GM23338 (cell line): ENCODE results near the gene ZNRD2. TPM values are rescaled to one million over a fixed set of nuclear protein-coding genes. Genes with fewer than 3 reads are reported as not detected.

Experiments
- ATAC-seq: fragments of 200-7000 bp; cut with Tn5 transposase; 3 replicates; pipeline ENCODE4 v1.9.1; 2020
- DNase-seq: peaks from one replicate; pipeline ENCODE4 v3.0.0-alpha.2; 2015; ENCODE audit warnings: low spot score
- H2AFZ ChIP-seq: fragments of 200-600 bp; sonication (generic); 2 replicates; pipeline ENCODE4 v1.8.0; 2016; ENCODE audit warnings: antibody characterized with exemption, mild to moderate bottlenecking, moderate library complexity
- H3F3A ChIP-seq: fragments of 200-600 bp; sonication (generic); replicated peaks from 2 replicates; pipeline ENCODE4 v1.8.0; 2017; ENCODE audit warnings: antibody characterized with exemption, mixed run types, low read depth
- H3K27ac ChIP-seq: fragments of 200-600 bp; sonication (generic); 2 replicates; pipeline ENCODE4 v1.6.1; 2016; ENCODE audit warnings: low read depth
- H3K27me3 ChIP-seq: fragments of 200-600 bp; sonication (generic); 2 replicates; pipeline ENCODE4 v1.8.0; 2016; ENCODE audit warnings: mild to moderate bottlenecking, mixed run types, moderate library complexity; ENCODE audit not compliant: insufficient read depth
- H3K36me3 ChIP-seq: fragments of 200-600 bp; sonication (generic); 2 replicates; pipeline ENCODE4 v1.8.0; 2016; ENCODE audit warnings: mild to moderate bottlenecking; ENCODE audit not compliant: insufficient read depth
- H3K4me1 ChIP-seq: fragments of 200-600 bp; sonication (generic); 2 replicates; pipeline ENCODE4 v1.8.0; 2016; ENCODE audit warnings: mild to moderate bottlenecking, moderate library complexity; ENCODE audit not compliant: insufficient read depth
- H3K4me2 ChIP-seq: fragments of 200-600 bp; sonication (generic); 2 replicates; pipeline ENCODE4 v1.7.1; 2017; ENCODE audit warnings: mixed run types
- H3K4me3 ChIP-seq: fragments of 200-600 bp; sonication (generic); 2 replicates; pipeline ENCODE4 v1.6.1; 2016; ENCODE audit warnings: mixed run types
- H3K79me2 ChIP-seq: fragments of 200-600 bp; sonication (generic); replicated peaks from 2 replicates; pipeline ENCODE4 v1.8.0; 2017; ENCODE audit warnings: mild to moderate bottlenecking; ENCODE audit not compliant: insufficient read depth
- H3K9me2 ChIP-seq: fragments of 200-600 bp; sonication (generic); 2 replicates; pipeline ENCODE4 v1.8.0; 2017; ENCODE audit not compliant: insufficient read depth
- H4K20me1 ChIP-seq: fragments of 200-600 bp; sonication (generic); replicated peaks from 2 replicates; pipeline ENCODE4 v1.8.0; 2017; ENCODE audit warnings: mild to moderate bottlenecking; ENCODE audit not compliant: insufficient read depth
- H3K27ac Mint-ChIP-seq: 2 replicates; pipeline ENCODE4 v1.8.0; 2020; ENCODE audit warnings: inconsistent platforms, mild to moderate bottlenecking, moderate library complexity, mixed read lengths
- H3K27me3 Mint-ChIP-seq: 3 replicates; pipeline ENCODE4 v1.8.0; 2022; ENCODE audit warnings: low read depth, mild to moderate bottlenecking, moderate library complexity, mixed read lengths, inconsistent platforms; ENCODE audit not compliant: insufficient read depth, poor library complexity
- H3K36me3 Mint-ChIP-seq: 3 replicates; pipeline ENCODE4 v1.8.0; 2021; ENCODE audit warnings: low read depth, mild to moderate bottlenecking, inconsistent platforms, moderate library complexity, mixed read lengths
- H3K4me1 Mint-ChIP-seq: 3 replicates; pipeline ENCODE4 v1.8.0; 2020; ENCODE audit warnings: mild to moderate bottlenecking, inconsistent platforms, mixed read lengths
- H3K4me3 Mint-ChIP-seq: 3 replicates; pipeline ENCODE4 v1.8.0; 2021; ENCODE audit warnings: moderate library complexity, mild to moderate bottlenecking, inconsistent platforms, mixed read lengths
- H3K9me3 Mint-ChIP-seq: 3 replicates; pipeline ENCODE4 v1.8.0; 2020; ENCODE audit warnings: moderate library complexity, mild to moderate bottlenecking, inconsistent platforms, mixed read lengths
- CREB1 ChIP-seq: fragments of 250-450 bp; sonication (Bioruptor Pico); IDR thresholded peaks from 2 replicates; pipeline ENCODE4 v1.5.0; 2020; ENCODE audit warnings: low read depth, mild to moderate bottlenecking, moderate library complexity
- ETS1 ChIP-seq: IDR thresholded peaks from 2 replicates; pipeline ENCODE4 v1.6.1; 2016; ENCODE audit warnings: antibody characterized with exemption
- EZH2 ChIP-seq: fragments of 200-600 bp; sonication (generic); IDR thresholded peaks from one replicate; pipeline ENCODE4 v1.8.0; 2017; ENCODE audit warnings: antibody characterized with exemption, mild to moderate bottlenecking, low read depth; ENCODE audit not compliant: unreplicated experiment
- EZH2phosphoT487 ChIP-seq: fragments of 200-600 bp; sonication (generic); IDR thresholded peaks from one replicate; pipeline ENCODE4 v1.8.1; 2018; ENCODE audit warnings: antibody characterized with exemption; ENCODE audit not compliant: unreplicated experiment
- JUNB ChIP-seq: IDR thresholded peaks from one replicate; pipeline ENCODE4 v1.6.1; 2016; ENCODE audit warnings: antibody characterized with exemption; ENCODE audit not compliant: unreplicated experiment
- NANOG ChIP-seq: IDR thresholded peaks from 2 replicates; pipeline ENCODE4 v1.6.1; 2016; ENCODE audit warnings: antibody characterized with exemption, borderline replicate concordance
- POLR2AphosphoS5 ChIP-seq: IDR thresholded peaks from 2 replicates; pipeline ENCODE4 v1.6.1; 2016; ENCODE audit warnings: antibody characterized with exemption, low read depth
- REST ChIP-seq: IDR thresholded peaks from one replicate; pipeline ENCODE4 v1.6.1; 2018; ENCODE audit warnings: antibody characterized with exemption; ENCODE audit not compliant: unreplicated experiment
- STAT1 ChIP-seq: IDR thresholded peaks from one replicate; pipeline ENCODE4 v1.6.1; 2016; ENCODE audit warnings: antibody characterized with exemption; ENCODE audit not compliant: unreplicated experiment
- ZNF114 ChIP-seq: fragments of 250-450 bp; sonication (Bioruptor Pico); IDR thresholded peaks from 2 replicates; pipeline ENCODE4 v1.5.0; 2020; ENCODE audit warnings: mild to moderate bottlenecking, moderate library complexity
- polyA plus RNA-seq: library from polyadenylated mRNA; unstranded; fragments of >200 nt; fragmentation: Nextera tagmentation; extraction: Ambion mirVana; gene quantifications from 2 replicates; pipeline ENCODE4 v1.2.1, GENCODE V29; 2016
- total RNA-seq: library from RNA; depleted of rRNA; stranded (reverse); fragments of >200 nt; shearing (Covaris generic); gene quantifications from 2 replicates; pipeline ENCODE4 v1.2.3, GENCODE V29; 2014

The ZNRD2 gene
- total and polyA plus RNA-seq, 2 experiments from 2014 or later = 78.6 to 148 TPM

- Mint-ChIP-seq H3K27me3 (peaks cover 38% of the 10 kb centered on the region), H3K36me3 (peaks cover 9% of the 10 kb centered on the region), H3K4me3 (peak within 1 kb of the TSS; percentile 100), H3K9me3 (no peaks in the 10 kb centered on the region), H3K27ac (no peak within 1 kb of the TSS), H3K4me1 (peaks cover 49% of the 10 kb centered on the region)
- H4K20me1 ChIP-seq = peaks cover 10% of the 10 kb centered on the region
- H3K9me2 ChIP-seq = no peaks in the 10 kb centered on the region
- no peak for TF ChIP-seq POLR2AphosphoS5
- no peak for TF ChIP-seq REST
- no peak for TF ChIP-seq EZH2phosphoT487
- no peak for TF ChIP-seq ETS1
- TF ChIP-seq ZNF114 = no peak
- H2AFZ ChIP-seq = no peak within 1 kb of the TSS; the same call in 1 of the 2 replicates
- H3F3A ChIP-seq = peaks cover 41% of the 10 kb centered on the region
- H3K36me3 ChIP-seq = no peaks in the 10 kb centered on the region
- no peak within 1 kb of the TSS for H3K27ac ChIP-seq
- H3K4me1 ChIP-seq = peaks cover 31% of the 10 kb centered on the region
- peak within 1 kb of the TSS; percentile 91 for H3K4me3 ChIP-seq
- H3K79me2 ChIP-seq = peaks cover 8% of the 10 kb centered on the region
- peak within 1 kb of the TSS; percentile 99 for H3K4me2 ChIP-seq
- peak; percentile 18 for ATAC-seq
- H3K27me3 ChIP-seq = peaks cover 32% of the 10 kb centered on the region
- peak; percentile 91 for DNase-seq
These were observed 2.2 kb downstream of the ZNRD2 start, which contains the start of gene FAM89B for GRCh38 chr11:65572356-65573051. Gene FAM89B, plus strand, starts transcription at chr11:65572538. Its CDS starts 132 bp downstream, at chr11:65572670.

- H3K4me3 ChIP-seq = peak overlapping the region; percentile 91; the same call in 1 of the 2 replicates
- H3K27me3 ChIP-seq = peaks cover 43% of the 10 kb centered on the region
- no peak overlapping the region for H3K27ac ChIP-seq
- peaks cover 10% of the 10 kb centered on the region for H4K20me1 ChIP-seq
- no peaks in the 10 kb centered on the region for H3K36me3 ChIP-seq
- peaks cover 42% of the 10 kb centered on the region for H3K27me3 Mint-ChIP-seq
- peaks cover 9% of the 10 kb centered on the region for H3K36me3 Mint-ChIP-seq
- H3K27ac Mint-ChIP-seq = no peak overlapping the region
- H3K9me3 Mint-ChIP-seq = no peaks in the 10 kb centered on the region
- peaks cover 8% of the 10 kb centered on the region for H3K79me2 ChIP-seq
- peaks cover 31% of the 10 kb centered on the region for H3K4me1 ChIP-seq
- peaks cover 41% of the 10 kb centered on the region for H3F3A ChIP-seq
- DNase-seq = no peak
- peak overlapping the region; percentile 65 for H3K4me3 Mint-ChIP-seq
- peak overlapping the region; percentile 81 for H3K4me2 ChIP-seq
- no peak for ATAC-seq
- no peaks in the 10 kb centered on the region for H3K9me2 ChIP-seq
- H3K4me1 Mint-ChIP-seq = peaks cover 52% of the 10 kb centered on the region
- H2AFZ ChIP-seq = no peak overlapping the region
- TF ChIP-seq CREB1 = no peak
- no peak for TF ChIP-seq ZNF114
- no peak for TF ChIP-seq EZH2phosphoT487
- no peak for TF ChIP-seq ETS1
- no peak for TF ChIP-seq POLR2AphosphoS5
- TF ChIP-seq REST = no peak
- TF ChIP-seq NANOG = no peak
- TF ChIP-seq EZH2 = no peak
- no peak for TF ChIP-seq JUNB
- TF ChIP-seq STAT1 = no peak
These were observed 3.3 kb downstream of the ZNRD2 start for GRCh38 chr11:65573391-65574079.
